Esophagus muscularis mucosa (tissue), 2 donors: ENCODE results near the gene FOXN3.

Experiments used
- POLR2A ChIP-seq: fragments of 450-650 bp; IDR thresholded peaks from one replicate; pipeline ENCODE4 v1.6.1; 2017; ENCODE audit warnings: antibody characterized with exemption, moderate library complexity, mild to moderate bottlenecking, low read depth
- POLR2AphosphoS5 ChIP-seq, 2 donors: sonication (generic); formaldehyde crosslinking; IDR thresholded peaks; one replicate each; pipeline ENCODE4 v1.6.1; 2017; ENCODE audit warnings: antibody characterized with exemption in 2 of 2

DNA sequence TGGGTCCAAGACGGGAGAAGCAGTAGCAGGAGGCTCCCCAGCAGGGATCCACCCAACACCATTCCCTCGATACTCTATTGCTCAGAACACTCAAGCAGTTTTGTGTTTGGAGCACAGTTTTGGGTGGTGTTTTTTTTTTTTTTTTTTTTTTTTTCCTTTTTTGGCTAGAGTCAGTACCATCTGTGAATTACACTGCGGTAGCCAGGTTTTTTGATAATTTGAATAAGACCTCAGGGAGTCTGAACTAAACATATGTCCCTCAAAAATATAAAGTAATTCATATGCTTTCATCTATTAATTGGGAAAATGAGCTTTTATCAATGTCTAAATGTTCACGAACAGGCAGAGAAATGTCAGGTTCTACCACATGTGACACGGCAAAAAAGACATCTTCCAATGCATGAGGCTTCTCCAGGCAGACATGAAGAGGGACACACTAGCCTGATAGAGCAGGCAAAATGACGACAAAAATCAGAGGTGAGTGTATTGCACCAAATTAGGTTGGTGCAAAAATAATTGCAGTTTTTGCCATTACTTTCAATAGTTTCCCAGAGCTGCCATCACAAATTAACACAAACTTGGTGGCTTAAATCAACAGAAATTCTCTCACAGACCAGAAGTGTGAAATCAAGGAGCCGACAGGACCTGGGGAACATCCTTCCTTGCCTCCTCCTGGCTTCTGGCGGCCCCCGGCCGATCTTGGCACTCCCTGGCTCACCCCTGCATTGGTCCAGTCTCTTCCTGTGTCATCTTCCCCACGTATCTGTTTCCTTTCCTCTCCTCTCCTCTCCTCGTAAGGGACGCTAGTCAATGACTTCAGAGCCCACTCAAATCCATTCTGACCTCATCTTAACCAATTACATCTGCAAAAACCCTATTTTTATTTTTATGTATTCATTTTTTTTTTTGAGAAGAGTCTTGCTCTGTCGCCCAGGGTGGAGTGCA, 33.9 kb downstream of the FOXN3 start:
- TF ChIP-seq POLR2A (no peak), POLR2AphosphoS5 (IDR thresholded peaks at IDR 0.05) (no peak)
